ENCODE measurements around the gene PIK3CA. TPM values are rescaled to one million over a fixed set of nuclear protein-coding genes. Genes with fewer than 3 reads are reported as not detected.

Gene PIK3CA
- total and polyA plus RNA-seq, 10 of the 15 experiments (the other 5 are each of a cell fraction or from before 2014, with no cell fraction given) = 3.0 to 18.6 (median 9.0) TPM

- no peaks in the 10 kb centered on the region for H3K9me3 ChIP-seq (replicated peaks; ENCODE audit: control insufficient read depth, insufficient read depth, low read length)
- no TSS peak for BruUV-seq (replicated peaks)
- TF ChIP-seq SPI1 (IDR thresholded peaks at IDR 0.05; ENCODE audit: borderline replicate concordance, insufficient read depth, low read depth, low read length) (peak; percentile 88), IKZF2 (IDR thresholded peaks at IDR 0.05) (0 out of 4 replicates have a peak, but pooled peaks of 1 of the 2 experiments have one; percentile 9), NRF1 (conservative IDR thresholded peaks at IDR 0.05; ENCODE audit: low read depth, low read length) (no peak)
- FAIRE-seq (no peak), ATAC-seq (no peak), DNase-seq (ENCODE audit: low read depth, low spot score) (no peak)
- no peak overlapping the region for H2AFZ ChIP-seq (ENCODE audit: control insufficient read depth, low read depth, low read length)
- H3K4me1 ChIP-seq (ENCODE audit: control insufficient read depth, insufficient read depth, low read length) = 0 out of 2 replicates have a peak, but pooled peaks cover 4% of the 10 kb centered on the region
- no peak overlapping the region for H3K9ac ChIP-seq (ENCODE audit: control insufficient read depth, insufficient read depth, low read length)
- H3K36me3 ChIP-seq (ENCODE audit: control insufficient read depth in 2 of 2, insufficient read depth in 2 of 2, low read length in 1 of 2) = no peaks in the 10 kb centered on the region
- no peaks in the 10 kb centered on the region for H3K27me3 ChIP-seq (replicated peaks in 1 of 2; ENCODE audit: control insufficient read depth in 2 of 2, insufficient read depth in 2 of 2, low read length in 1 of 2)
- H3K4me2 ChIP-seq (ENCODE audit: control insufficient read depth, insufficient read depth) = no peak overlapping the region
- H3K27ac ChIP-seq (ENCODE audit: control insufficient read depth, insufficient read depth) = no peak overlapping the region
- H3K79me2 ChIP-seq (ENCODE audit: control insufficient read depth, insufficient read depth, low read length) = no peaks in the 10 kb centered on the region
- no peak overlapping the region for H3K4me3 ChIP-seq
- ChIA-PET CTCF (interaction anchor here (0.8 kb wide), 1 partner anchor 70 kb away, joined by 3 read pairs; no protein-coding TSS in a partner anchor), SMC1A (ENCODE audit: uncharacterized antibody, unreplicated experiment) (interaction anchor here (0.8 kb wide), 1 partner anchor 126 kb away, joined by 3 read pairs; no protein-coding TSS in a partner anchor), RAD21 (ENCODE audit: unreplicated experiment) (no interaction called here), POLR2A (no interaction called here)
- intact Hi-C loops (cut with micrococcal nuclease; ENCODE audit: unreplicated experiment) (no loop called here), in situ Hi-C loops (cut with MboI) (no loop called here)
- no peaks in the 10 kb centered on the region for H4K20me1 ChIP-seq (ENCODE audit: control insufficient read depth, insufficient read depth)
- 54% methylated on average over 1 of the region's 1 CpG for WGBS (ENCODE audit: insufficient coverage, insufficient replicate concordance, low lambda C conversion rate, missing lambda C conversion rate)
These were observed 14.6 kb upstream of the PIK3CA start for GRCh38 chr3:179133575-179133974.

DNA sequence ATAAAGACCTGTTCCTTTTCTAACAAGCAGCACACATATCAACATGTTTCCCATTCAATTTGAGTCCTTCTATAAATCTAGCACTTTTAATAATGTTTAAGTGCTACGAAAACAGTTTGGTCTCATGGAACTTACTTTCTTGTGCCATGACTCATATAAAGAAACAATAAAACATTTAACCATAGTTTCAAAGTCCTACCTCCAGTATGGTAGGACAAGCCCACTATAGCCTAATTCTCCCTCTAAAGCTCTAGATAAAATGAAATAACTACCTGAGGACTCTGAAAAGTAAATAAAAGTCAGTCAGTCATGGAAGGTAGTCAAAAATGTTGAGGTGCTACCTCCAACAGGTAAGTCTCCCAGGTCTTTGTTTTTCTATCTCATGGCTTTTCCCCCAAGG, 12.0 kb upstream of the PIK3CA start:
- no peaks in the 10 kb centered on the region for H4K20me1 ChIP-seq (ENCODE audit: control insufficient read depth, insufficient read depth)
- TF ChIP-seq STAT1 (conservative IDR thresholded peaks at IDR 0.05) = no peak
- intact Hi-C loops (cut with micrococcal nuclease; ENCODE audit: unreplicated experiment) = no loop called here
- ChIA-PET CTCF (interaction anchor here (0.7 to 1.3 kb wide), 2 partner anchors 27 to 121 kb away, joined by 3 to 4 read pairs; no protein-coding TSS in a partner anchor), SMC1A (ENCODE audit: uncharacterized antibody, unreplicated experiment) (interaction anchor here (1.1 to 1.5 kb wide), 3 partner anchors 24 to 186 kb away, joined by 3 to 4 read pairs (median 3); no protein-coding TSS in a partner anchor), RAD21 (ENCODE audit: unreplicated experiment) (no interaction called here), POLR2A (no interaction called here)
- H3K9me3 ChIP-seq (replicated peaks; ENCODE audit: control insufficient read depth, insufficient read depth, low read length) = no peaks in the 10 kb centered on the region
- H3K79me2 ChIP-seq (ENCODE audit: control insufficient read depth, insufficient read depth, low read length) = no peaks in the 10 kb centered on the region
- in situ Hi-C loops (cut with MboI) = no loop called here
- 0% methylated on average over 1 of the region's 1 CpG for WGBS (ENCODE audit: insufficient coverage, insufficient replicate concordance, low lambda C conversion rate, missing lambda C conversion rate)
- FAIRE-seq (no peak), DNase-seq (ENCODE audit: low read depth, low spot score) (no peak), ATAC-seq (no peak)
- 0 out of 2 replicates have a peak, but pooled peaks cover 4% of the 10 kb centered on the region for H3K4me1 ChIP-seq (ENCODE audit: control insufficient read depth, insufficient read depth, low read length)
- no peak overlapping the region for H3K9ac ChIP-seq (ENCODE audit: control insufficient read depth, insufficient read depth, low read length)
- no peak overlapping the region for H3K4me2 ChIP-seq (ENCODE audit: control insufficient read depth, insufficient read depth)
- BruUV-seq (replicated peaks) = no TSS peak
- H3K36me3 ChIP-seq (ENCODE audit: control insufficient read depth in 2 of 2, insufficient read depth in 2 of 2, low read length in 1 of 2) = no peaks in the 10 kb centered on the region
- H3K4me3 ChIP-seq = no peak overlapping the region
- no peak overlapping the region for H3K27ac ChIP-seq (ENCODE audit: control insufficient read depth, insufficient read depth)
- no peak overlapping the region for H2AFZ ChIP-seq (ENCODE audit: control insufficient read depth, low read depth, low read length)
- no peaks in the 10 kb centered on the region; a peak in 1 of 4 replicates for H3K27me3 ChIP-seq (replicated peaks in 1 of 2; ENCODE audit: control insufficient read depth in 2 of 2, insufficient read depth in 2 of 2, low read length in 1 of 2)

Measured in GM12878 (cell line).